DND-41 (cell line): ENCODE data around the gene ADAMTSL2.

Experiments used
- EZH2 ChIP-seq: IDR thresholded peaks from 3 replicates; pipeline ENCODE4 v1.6.1; 2012; ENCODE audit warnings: borderline replicate concordance, low read depth, mild to moderate bottlenecking, moderate library complexity, low read length, inconsistent platforms; ENCODE audit not compliant: severe bottlenecking
- TF ChIP-seq, protein P1 (sequence below): IDR thresholded peaks from 2 replicates; pipeline ENCODE4 v1.5.1; 2012; ENCODE audit warnings: borderline replicate concordance, low read length, moderate library complexity, mild to moderate bottlenecking; ENCODE audit not compliant: poor library complexity, severe bottlenecking; ENCODE audit errors: extremely low read depth

DNA sequence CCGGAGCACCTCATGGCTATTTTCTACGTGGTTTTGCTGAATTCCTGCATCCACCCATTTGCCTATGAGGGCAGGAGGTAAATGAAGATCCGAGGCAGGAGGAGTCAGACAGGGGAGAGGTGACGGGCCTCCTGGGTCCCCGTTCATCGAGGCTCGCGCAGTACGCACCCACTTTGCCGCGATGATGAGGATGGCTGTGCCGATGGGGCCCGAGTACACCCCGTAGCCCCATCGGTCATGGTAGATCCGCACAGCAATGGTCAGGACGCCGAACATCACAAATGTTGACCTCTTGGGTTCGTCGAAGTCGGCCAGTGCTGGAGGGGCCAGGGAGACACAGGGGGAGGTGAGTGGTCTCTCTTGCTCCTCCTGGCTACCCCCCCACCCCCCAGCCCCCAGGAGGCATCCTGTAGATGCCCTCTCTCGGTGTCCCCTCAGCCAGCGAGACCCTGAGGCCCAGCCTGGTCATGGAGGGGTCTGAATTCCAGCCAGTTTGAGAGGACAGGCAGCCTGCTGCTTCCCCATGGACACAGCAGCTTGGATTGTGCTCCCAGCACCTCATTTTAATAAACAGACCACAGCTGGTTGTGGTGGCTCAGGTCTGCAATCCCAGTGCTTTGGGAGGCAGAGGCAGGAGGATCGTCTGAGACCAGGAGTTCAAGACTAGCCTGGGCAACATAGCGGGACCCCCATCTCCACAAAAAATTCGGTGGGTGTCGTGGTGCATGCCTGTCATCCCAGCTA lies 15.6 kb upstream of the ADAMTSL2 start:
- TF ChIP-seq, protein P1, sequence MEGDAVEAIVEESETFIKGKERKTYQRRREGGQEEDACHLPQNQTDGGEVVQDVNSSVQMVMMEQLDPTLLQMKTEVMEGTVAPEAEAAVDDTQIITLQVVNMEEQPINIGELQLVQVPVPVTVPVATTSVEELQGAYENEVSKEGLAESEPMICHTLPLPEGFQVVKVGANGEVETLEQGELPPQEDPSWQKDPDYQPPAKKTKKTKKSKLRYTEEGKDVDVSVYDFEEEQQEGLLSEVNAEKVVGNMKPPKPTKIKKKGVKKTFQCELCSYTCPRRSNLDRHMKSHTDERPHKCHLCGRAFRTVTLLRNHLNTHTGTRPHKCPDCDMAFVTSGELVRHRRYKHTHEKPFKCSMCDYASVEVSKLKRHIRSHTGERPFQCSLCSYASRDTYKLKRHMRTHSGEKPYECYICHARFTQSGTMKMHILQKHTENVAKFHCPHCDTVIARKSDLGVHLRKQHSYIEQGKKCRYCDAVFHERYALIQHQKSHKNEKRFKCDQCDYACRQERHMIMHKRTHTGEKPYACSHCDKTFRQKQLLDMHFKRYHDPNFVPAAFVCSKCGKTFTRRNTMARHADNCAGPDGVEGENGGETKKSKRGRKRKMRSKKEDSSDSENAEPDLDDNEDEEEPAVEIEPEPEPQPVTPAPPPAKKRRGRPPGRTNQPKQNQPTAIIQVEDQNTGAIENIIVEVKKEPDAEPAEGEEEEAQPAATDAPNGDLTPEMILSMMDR = no peak
- no peak for TF ChIP-seq EZH2
